ENCODE measurements around the gene PDXK. TPM values are rescaled to one million over a fixed set of nuclear protein-coding genes. Genes with fewer than 3 reads are reported as not detected.

Gene PDXK
- total and polyA plus RNA-seq, 2 donors (not counting 3 experiments of a cell fraction or from before 2014, with no cell fraction given) = 44.2 to 59.1 TPM

DNA sequence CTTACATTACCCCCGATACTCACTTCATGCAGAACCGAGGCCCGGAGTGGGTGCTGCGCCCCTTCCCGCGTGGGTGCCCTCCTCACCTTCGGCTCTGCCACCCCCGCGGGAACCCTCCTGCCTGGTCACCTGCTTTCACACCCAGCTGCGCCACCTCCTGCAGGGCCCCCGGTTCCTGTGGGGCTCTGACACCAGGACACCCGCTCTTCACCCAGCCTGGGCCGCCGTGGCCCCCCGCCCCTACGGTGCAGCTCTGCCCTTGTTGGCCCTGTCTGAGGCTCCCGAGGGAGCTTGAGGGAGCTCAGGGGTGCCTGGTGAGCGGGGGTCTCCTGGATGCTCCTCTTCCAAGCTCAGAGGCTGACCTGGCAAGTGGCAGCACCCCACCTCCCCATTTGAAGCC is 89.4 kb downstream of the PDXK start:
- BruUV-seq (replicated peaks) = no TSS peak
- Histone ChIP-seq H3K9me1 (replicated peaks; ENCODE audit: control insufficient read depth, extremely low read depth, insufficient read depth, low read length) (no peaks in the 10 kb centered on the region), H3K27ac (ENCODE audit: insufficient read depth, low read depth, low read length) (no peak overlapping the region), H2AFZ (ENCODE audit: low read depth, low read length) (no peak overlapping the region), H3K4me2 (ENCODE audit: insufficient read depth, low read length) (no peak overlapping the region), H3K9ac (replicated peaks; ENCODE audit: extremely low read depth, insufficient read depth, low read length) (no peak overlapping the region), H3K4me3 (replicated peaks in 1 of 3; ENCODE audit: insufficient read depth in 1 of 3, low read depth in 1 of 3, low read length in 3 of 3) (no peak overlapping the region), H3K4me1 (ENCODE audit: control insufficient read depth, extremely low read depth, insufficient read depth, low read length) (peaks cover 19% of the 10 kb centered on the region), H3K79me2 (ENCODE audit: control insufficient read depth, insufficient read depth, low read length) (no peaks in the 10 kb centered on the region), H4K20me1 (replicated peaks; ENCODE audit: control insufficient read depth, extremely low read depth, insufficient read depth, low read length) (no peaks in the 10 kb centered on the region), H3K36me3 (ENCODE audit: control insufficient read depth in 2 of 2, extremely low read depth in 1 of 2, insufficient read depth in 2 of 2, low read length in 2 of 2) (peaks cover 0 to 3% of the 10 kb centered on the region in 2 experiments), H3K27me3 (ENCODE audit: control insufficient read depth in 2 of 2, insufficient read depth in 2 of 2, low read length in 2 of 2) (no peaks in the 10 kb centered on the region), H3K9me3 (replicated peaks; ENCODE audit: control insufficient read depth, insufficient read depth, low read length) (no peaks in the 10 kb centered on the region)
- TF ChIP-seq GATA2 (IDR thresholded peaks at IDR 0.05; ENCODE audit: insufficient read depth, insufficient read length, low read depth, low read length) (no peak), MYC (IDR thresholded peaks at IDR 0.05; ENCODE audit: low read depth, low read length) (no peak), EZH2 (IDR thresholded peaks at IDR 0.05; ENCODE audit: borderline replicate concordance, low read depth, low read length, severe bottlenecking) (no peak), FOS (IDR thresholded peaks at IDR 0.05; ENCODE audit: borderline replicate concordance, insufficient read depth, low read length) (no peak), POLR2AphosphoS5 (IDR thresholded peaks at IDR 0.05; ENCODE audit: insufficient read depth, low read depth, low read length) (no peak), JUN (IDR thresholded peaks at IDR 0.05; ENCODE audit: borderline replicate concordance, insufficient read depth, insufficient read length, low read depth) (no peak), POLR2A (IDR thresholded peaks at IDR 0.05; ENCODE audit: low read depth, low read length) (no peak)
- TF ChIP-seq, protein P1, sequence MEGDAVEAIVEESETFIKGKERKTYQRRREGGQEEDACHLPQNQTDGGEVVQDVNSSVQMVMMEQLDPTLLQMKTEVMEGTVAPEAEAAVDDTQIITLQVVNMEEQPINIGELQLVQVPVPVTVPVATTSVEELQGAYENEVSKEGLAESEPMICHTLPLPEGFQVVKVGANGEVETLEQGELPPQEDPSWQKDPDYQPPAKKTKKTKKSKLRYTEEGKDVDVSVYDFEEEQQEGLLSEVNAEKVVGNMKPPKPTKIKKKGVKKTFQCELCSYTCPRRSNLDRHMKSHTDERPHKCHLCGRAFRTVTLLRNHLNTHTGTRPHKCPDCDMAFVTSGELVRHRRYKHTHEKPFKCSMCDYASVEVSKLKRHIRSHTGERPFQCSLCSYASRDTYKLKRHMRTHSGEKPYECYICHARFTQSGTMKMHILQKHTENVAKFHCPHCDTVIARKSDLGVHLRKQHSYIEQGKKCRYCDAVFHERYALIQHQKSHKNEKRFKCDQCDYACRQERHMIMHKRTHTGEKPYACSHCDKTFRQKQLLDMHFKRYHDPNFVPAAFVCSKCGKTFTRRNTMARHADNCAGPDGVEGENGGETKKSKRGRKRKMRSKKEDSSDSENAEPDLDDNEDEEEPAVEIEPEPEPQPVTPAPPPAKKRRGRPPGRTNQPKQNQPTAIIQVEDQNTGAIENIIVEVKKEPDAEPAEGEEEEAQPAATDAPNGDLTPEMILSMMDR (IDR thresholded peaks at IDR 0.05; ENCODE audit: extremely low read depth in 1 of 2, insufficient read depth in 1 of 2, low read depth in 1 of 2, low read length in 2 of 2) = no peak
- TF ChIP-seq, protein P2, sequence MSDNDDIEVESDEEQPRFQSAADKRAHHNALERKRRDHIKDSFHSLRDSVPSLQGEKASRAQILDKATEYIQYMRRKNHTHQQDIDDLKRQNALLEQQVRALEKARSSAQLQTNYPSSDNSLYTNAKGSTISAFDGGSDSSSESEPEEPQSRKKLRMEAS (IDR thresholded peaks at IDR 0.05; ENCODE audit: insufficient read depth, insufficient read length) = no peak
- no peak for FAIRE-seq
- POLR2A ChIA-PET = no interaction called here
- dilution Hi-C loops (cut with MboI; ENCODE audit: extremely low pct_ligation_motif_present, low sequenced_read_pairs) (no loop called here), intact Hi-C loops (cut with micrococcal nuclease) (no loop called here)
- CTCF ChIA-PET = interaction anchor here (0.8 to 1.2 kb wide), 3 partner anchors 20 to 169 kb away, joined by 3 to 4 read pairs (median 3); no protein-coding TSS in a partner anchor
- DNase-seq (ENCODE audit: low read depth, low spot score) = no peak

Measured in endothelial cell of umbilical vein (primary cell).